CD14-positive monocyte (primary cell): Measurements from ENCODE around the gene TP53BP2. TPM values are rescaled to one million over a fixed set of nuclear protein-coding genes. Genes with fewer than 3 reads are reported as not detected.
A peak's percentile ranks its signal among the peaks of the same experiment; 100 is the strongest.
"Not testable (repeated sequence)": the region's sequence is repeated elsewhere in the genome, so short reads cannot be mapped to it uniquely, and the experiment has no call there.

Experiments used
- DNase-seq, 3 donors: peaks; one replicate each; pipeline ENCODE4 v3.0.0-alpha.2; 2011 to 2022
- H2AFZ ChIP-seq: 2 replicates; pipeline ENCODE4 v1.6.0; 2012; ENCODE audit warnings: mild to moderate bottlenecking, low read depth, low read length, inconsistent platforms; ENCODE audit not compliant: insufficient read depth, poor library complexity, severe bottlenecking
- H3K27ac ChIP-seq, 2 donors: 1 replicate in 1 of 2; 2 replicates in 1 of 2; pipeline ENCODE4 v1.5.1; 2012 to 2013; ENCODE audit warnings: low read length in 2 of 2, control low read depth in 1 of 2, inconsistent platforms in 1 of 2, low read depth in 1 of 2, mild to moderate bottlenecking in 1 of 2
- H3K27me3 ChIP-seq, 2 donors: one replicate each; pipeline versions ENCODE4 v1.6.0 to v1.6.1; 2011 to 2013; ENCODE audit warnings: low read length in 2 of 2; ENCODE audit not compliant: control insufficient read depth in 2 of 2, insufficient read depth in 2 of 2
- H3K36me3 ChIP-seq, 2 donors: replicated peaks in 1 of 2; 1 replicate in 1 of 2; 2 replicates in 1 of 2; pipeline versions ENCODE4 v1.5.1 to v1.6.1; 2012 to 2013; ENCODE audit warnings: low read length in 2 of 2, control low read depth in 1 of 2, inconsistent platforms in 1 of 2, mild to moderate bottlenecking in 1 of 2; ENCODE audit not compliant: insufficient read depth in 2 of 2, control insufficient read depth in 1 of 2
- H3K4me1 ChIP-seq, 2 donors: 1 replicate in 1 of 2; 2 replicates in 1 of 2; pipeline versions ENCODE4 v1.5.1 to v1.6.1; 2012 to 2013; ENCODE audit warnings: low read length in 2 of 2, control low read depth in 1 of 2, inconsistent platforms in 1 of 2, mild to moderate bottlenecking in 1 of 2, moderate library complexity in 1 of 2; ENCODE audit not compliant: insufficient read depth in 2 of 2, control insufficient read depth in 1 of 2
- H3K4me2 ChIP-seq: replicated peaks from 2 replicates; pipeline ENCODE3; 2012; ENCODE audit warnings: low read length, moderate library complexity, mild to moderate bottlenecking; ENCODE audit not compliant: poor library complexity, severe bottlenecking; ENCODE audit errors: extremely low read depth
- H3K4me3 ChIP-seq, 3 experiments: fragments of 200-600 bp in 1 of 3; sonication (generic) in 1 of 3; replicated peaks in 1 of 3; 1 replicate in 2 of 3; 2 replicates in 1 of 3; pipeline ENCODE4 v1.5.1; 2011 to 2013; ENCODE audit warnings: low read length in 3 of 3, mild to moderate bottlenecking in 3 of 3, control low read depth in 2 of 3, low read depth in 2 of 3, inconsistent platforms in 1 of 3, moderate library complexity in 1 of 3
- H3K79me2 ChIP-seq: 2 replicates; pipeline ENCODE4 v1.6.0; 2012; ENCODE audit warnings: mild to moderate bottlenecking, control low read depth, inconsistent platforms, low read length, moderate library complexity; ENCODE audit not compliant: insufficient read depth
- H3K9ac ChIP-seq: 2 replicates; pipeline ENCODE4 v1.6.0; 2017; ENCODE audit warnings: low read length, mild to moderate bottlenecking; ENCODE audit not compliant: insufficient read depth, poor library complexity, severe bottlenecking
- H3K9me3 ChIP-seq, 2 donors: replicated peaks in 1 of 2; 1 replicate in 1 of 2; 2 replicates in 1 of 2; pipeline versions ENCODE4 v1.5.1 to v1.6.1; 2012 to 2013; ENCODE audit warnings: low read length in 2 of 2, control low read depth in 1 of 2; ENCODE audit not compliant: control insufficient read depth in 1 of 2, insufficient read depth in 1 of 2
- H4K20me1 ChIP-seq: 2 replicates; pipeline ENCODE4 v1.6.0; 2012; ENCODE audit warnings: mild to moderate bottlenecking, low read length, control low read depth, moderate library complexity; ENCODE audit not compliant: insufficient read depth
- H3K27ac Mint-ChIP-seq, 7 donors: one replicate each; pipeline ENCODE4 v1.8.0; 2020; ENCODE audit warnings: mild to moderate bottlenecking in 7 of 7, mixed read lengths in 7 of 7, moderate library complexity in 6 of 7, inconsistent platforms in 2 of 7
- H3K27me3 Mint-ChIP-seq, 3 donors: one replicate each; pipeline ENCODE4 v1.8.0; 2021 to 2022; ENCODE audit warnings: low read depth in 3 of 3, mild to moderate bottlenecking in 3 of 3, mixed read lengths in 3 of 3, moderate library complexity in 3 of 3, inconsistent platforms in 1 of 3
- H3K36me3 Mint-ChIP-seq, 2 donors: one replicate each; pipeline ENCODE4 v1.8.0; 2020; ENCODE audit warnings: mixed read lengths in 2 of 2, inconsistent platforms in 1 of 2, mild to moderate bottlenecking in 1 of 2
- H3K4me1 Mint-ChIP-seq: one replicate; pipeline ENCODE4 v1.8.0; 2020; ENCODE audit warnings: mild to moderate bottlenecking, mixed read lengths
- H3K4me3 Mint-ChIP-seq, 2 donors: one replicate each; pipeline ENCODE4 v1.8.0; 2020; ENCODE audit warnings: mild to moderate bottlenecking in 2 of 2, mixed read lengths in 2 of 2, moderate library complexity in 1 of 2
- H3K9me3 Mint-ChIP-seq, 7 donors: one replicate each; pipeline ENCODE4 v1.8.0; 2020 to 2022; ENCODE audit warnings: mixed read lengths in 7 of 7, mild to moderate bottlenecking in 6 of 7, moderate library complexity in 6 of 7, inconsistent platforms in 2 of 7
- CTCF ChIP-seq: fragments of 200-600 bp; IDR thresholded peaks from one replicate; pipeline ENCODE4 v1.8.0; 2022; ENCODE audit warnings: antibody characterized with exemption, mild to moderate bottlenecking
- WGBS: methylation state at CpG from one replicate; pipeline ENCODE4 v1.1.5; 2013; ENCODE audit warnings: missing lambda C conversion rate; ENCODE audit not compliant: insufficient coverage; 5-methylcytosine and 5-hydroxymethylcytosine counted together
- intact Hi-C, 2 donors: fragments of 100-400 bp; cut with micrococcal nuclease; formaldehyde crosslinking; loops; one replicate each; pipeline versions ENCODE4 v1.15.0 to v1.15.1; 2023
- polyA plus RNA-seq, 3 donors: library from polyadenylated mRNA; depleted of rRNA in 1 of 3; unstranded in 2 of 3; stranded (reverse) in 1 of 3; fragments of 300-500 nt in 2 of 3; fragments of >200 nt in 1 of 3; fragmentation: Illumina TruSeq in 2 of 3; gene quantifications; 1 replicate in 2 of 3; 2 replicates in 1 of 3; pipeline ENCODE4 v1.2.3, GENCODE V29; 2012 to 2021

Gene TP53BP2
- polyA plus RNA-seq, 3 donors, result 5.7 to 19.7 (median 8.8) TPM

GRCh38 chr1:223741861-223742260, 103.9 kb downstream of the TP53BP2 start:
- H4K20me1 ChIP-seq, result peaks cover 68% of the 10 kb centered on the region
- H3K4me1 ChIP-seq, result no peaks in the 10 kb centered on the region
- no peak for TF ChIP-seq CTCF
- peak overlapping the region in 1 of 7 donors; percentile 57 for H3K27ac Mint-ChIP-seq
- intact Hi-C loops, result no loop called here
- peaks cover 22% of the 10 kb centered on the region for H3K79me2 ChIP-seq
- H3K4me3 ChIP-seq, result no peak overlapping the region
- 93% methylated on average over 5 of the region's 6 CpGs for WGBS
- no peak overlapping the region for H3K27ac ChIP-seq
- H3K27me3 ChIP-seq, result no peaks in the 10 kb centered on the region
- peaks cover 72 to 77% of the 10 kb centered on the region in 2 donors for H3K36me3 Mint-ChIP-seq
- no peaks in the 10 kb centered on the region for H3K9me3 ChIP-seq
- no peaks in the 10 kb centered on the region for H3K27me3 Mint-ChIP-seq
- peaks cover 65 to 86% of the 10 kb centered on the region in 2 donors for H3K36me3 ChIP-seq
- H3K4me1 Mint-ChIP-seq, result no peaks in the 10 kb centered on the region
- no peak for DNase-seq
- no peaks in the 10 kb centered on the region for H3K9me3 Mint-ChIP-seq
- no peak overlapping the region for H3K9ac ChIP-seq
- H3K4me2 ChIP-seq, result no peak overlapping the region
- H2AFZ ChIP-seq, result no peak overlapping the region
- H3K4me3 Mint-ChIP-seq, result no peak overlapping the region

- H3K9ac ChIP-seq, H3K27me3 Mint-ChIP-seq, H2AFZ ChIP-seq, H3K4me1 ChIP-seq, H3K27me3 ChIP-seq, H3K4me3 ChIP-seq, H3K4me2 ChIP-seq, DNase-seq, H3K9me3 Mint-ChIP-seq, H3K4me1 Mint-ChIP-seq, H3K27ac ChIP-seq, H3K9me3 ChIP-seq, intact Hi-C loops, H3K4me3 Mint-ChIP-seq: not testable (repeated sequence)
- Mint-ChIP-seq H3K27ac (peak overlapping the region in 2 of 7 donors; percentile 8 to 28), H3K36me3 (peaks cover 69 to 73% of the 10 kb centered on the region in 2 donors)
- Histone ChIP-seq H3K36me3 (peaks cover 62 to 81% of the 10 kb centered on the region in 2 donors), H3K79me2 (peaks cover 37% of the 10 kb centered on the region), H4K20me1 (peaks cover 79% of the 10 kb centered on the region)
- 97% methylated on average over 8 of the region's 10 CpGs for WGBS
Observed at GRCh38 chr1:223740038-223740736, 105.6 kb downstream of the TP53BP2 start.
